Measurements from ENCODE around the gene OR1Q1.

Gene OR1Q1

GRCh38 chr9:122657527-122657926 is 43.0 kb downstream of the OR1Q1 start, which contains the start of gene OR1B1:
OR1B1 (minus strand) TSS chr9:122657627.
- H2BK5ac ChIP-seq (ENCODE audit: low read length) = no peak within 1 kb of the TSS
- H3K9me3 ChIP-seq (replicated peaks in 1 of 2; ENCODE audit: control insufficient read depth in 2 of 2, insufficient read depth in 1 of 2, low read depth in 1 of 2, low read length in 2 of 2) = peaks cover 0 to 15% of the 10 kb centered on the region in 2 donors
- no peak within 1 kb of the TSS for H3K4me2 ChIP-seq (ENCODE audit: insufficient read depth, low read length, poor library complexity, severe bottlenecking)
- WGBS, 2 donors (ENCODE audit: extremely low coverage in 2 of 2, insufficient read length in 2 of 2, insufficient replicate concordance in 1 of 2) = no CpG with 5 or more reads among the region's 3 CpGs
- no peaks in the 10 kb centered on the region for H3K4me1 ChIP-seq (ENCODE audit: control insufficient read depth in 2 of 2, insufficient read depth in 1 of 2, low read depth in 1 of 2, low read length in 2 of 2)
- H3K23ac ChIP-seq (ENCODE audit: low read depth, low read length, poor library complexity) = no peak within 1 kb of the TSS
- no peak within 1 kb of the TSS for H4K8ac ChIP-seq (ENCODE audit: low read depth, low read length)
- H4K91ac ChIP-seq (ENCODE audit: low read depth, low read length, poor library complexity) = no peak within 1 kb of the TSS
- H2BK120ac ChIP-seq (ENCODE audit: low read depth, low read length) = no peak within 1 kb of the TSS
- H3K9ac ChIP-seq (ENCODE audit: low read depth, low read length, poor library complexity) = no peak within 1 kb of the TSS
- no peak within 1 kb of the TSS for H2BK15ac ChIP-seq (ENCODE audit: low read length)
- no peaks in the 10 kb centered on the region for H3K79me1 ChIP-seq (ENCODE audit: low read depth, low read length)
- H2AK5ac ChIP-seq (ENCODE audit: low read depth, low read length) = no peak within 1 kb of the TSS
- no peak within 1 kb of the TSS for H3K4ac ChIP-seq (ENCODE audit: low read length)
- no peak within 1 kb of the TSS for H2BK12ac ChIP-seq (ENCODE audit: low read length)
- no peak within 1 kb of the TSS for H3K4me3 ChIP-seq (ENCODE audit: low read length in 2 of 2)
- no peak within 1 kb of the TSS for H3K18ac ChIP-seq (ENCODE audit: low read length)
- no peaks in the 10 kb centered on the region for H3K36me3 ChIP-seq (replicated peaks in 1 of 2; ENCODE audit: control insufficient read depth in 2 of 2, insufficient read depth in 2 of 2, low read length in 2 of 2)
- H3K27me3 ChIP-seq (ENCODE audit: control insufficient read depth in 3 of 3, insufficient read depth in 3 of 3, low read depth in 1 of 3, low read length in 3 of 3) = peaks cover 0 to 17% (median 0%) of the 10 kb centered on the region in 3 experiments
- no peak within 1 kb of the TSS for H3K14ac ChIP-seq (ENCODE audit: low read length)
- H2AFZ ChIP-seq (ENCODE audit: low read length) = no peak within 1 kb of the TSS
- no peak for DNase-seq (ENCODE audit: low spot score)
- H3K27ac ChIP-seq (replicated peaks; ENCODE audit: low read length) = no peak within 1 kb of the TSS

GRCh38 chr9:122661416-122661815 is 46.9 kb downstream of the OR1Q1 start, which contains the start of gene OR1L1:
OR1L1 (plus strand) TSS chr9:122661716; CDS start chr9:122661716, 0 bp downstream.
- no peaks in the 10 kb centered on the region for H3K79me1 ChIP-seq (ENCODE audit: low read depth, low read length)
- WGBS, 2 donors (ENCODE audit: extremely low coverage in 2 of 2, insufficient read length in 2 of 2, insufficient replicate concordance in 1 of 2) = no CpG with 5 or more reads among the region's 2 CpGs

More at GRCh38 chr9:122661416-122661815, 46.9 kb downstream of the OR1Q1 start, which contains the start of gene OR1L1:
- H3K9me3 ChIP-seq (replicated peaks in 1 of 2; ENCODE audit: control insufficient read depth in 2 of 2, insufficient read depth in 1 of 2, low read depth in 1 of 2, low read length in 2 of 2) = peaks cover 0 to 17% of the 10 kb centered on the region in 2 donors
- no peak within 1 kb of the TSS for H2BK5ac ChIP-seq (ENCODE audit: low read length)
- no peak for DNase-seq (ENCODE audit: low spot score)
- H3K4ac ChIP-seq (ENCODE audit: low read length) = no peak within 1 kb of the TSS
- no peak within 1 kb of the TSS for H2BK15ac ChIP-seq (ENCODE audit: low read length)
- H2AK5ac ChIP-seq (ENCODE audit: low read depth, low read length) = no peak within 1 kb of the TSS
- no peaks in the 10 kb centered on the region for H3K36me3 ChIP-seq (replicated peaks in 1 of 2; ENCODE audit: control insufficient read depth in 2 of 2, insufficient read depth in 2 of 2, low read length in 2 of 2)
- no peak within 1 kb of the TSS for H4K91ac ChIP-seq (ENCODE audit: low read depth, low read length, poor library complexity)
- peaks cover 0 to 17% (median 0%) of the 10 kb centered on the region in 3 experiments for H3K27me3 ChIP-seq (ENCODE audit: control insufficient read depth in 3 of 3, insufficient read depth in 3 of 3, low read depth in 1 of 3, low read length in 3 of 3)
- H3K4me2 ChIP-seq (ENCODE audit: insufficient read depth, low read length, poor library complexity, severe bottlenecking) = no peak within 1 kb of the TSS
- H2AFZ ChIP-seq (ENCODE audit: low read length) = no peak within 1 kb of the TSS
- no peak within 1 kb of the TSS for H2BK120ac ChIP-seq (ENCODE audit: low read depth, low read length)
- H3K23ac ChIP-seq (ENCODE audit: low read depth, low read length, poor library complexity) = no peak within 1 kb of the TSS
- H4K8ac ChIP-seq (ENCODE audit: low read depth, low read length) = no peak within 1 kb of the TSS
- H3K27ac ChIP-seq (replicated peaks; ENCODE audit: low read length) = no peak within 1 kb of the TSS
- H3K14ac ChIP-seq (ENCODE audit: low read length) = no peak within 1 kb of the TSS
- no peak within 1 kb of the TSS for H3K18ac ChIP-seq (ENCODE audit: low read length)
- no peak within 1 kb of the TSS for H3K9ac ChIP-seq (ENCODE audit: low read depth, low read length, poor library complexity)
- no peaks in the 10 kb centered on the region for H3K4me1 ChIP-seq (ENCODE audit: control insufficient read depth in 2 of 2, insufficient read depth in 1 of 2, low read depth in 1 of 2, low read length in 2 of 2)
- H3K4me3 ChIP-seq (ENCODE audit: low read length in 2 of 2) = no peak within 1 kb of the TSS
- H2BK12ac ChIP-seq (ENCODE audit: low read length) = no peak within 1 kb of the TSS
